H9 (cell line): Measurements from ENCODE around the gene KDR. TPM values are rescaled to one million over a fixed set of nuclear protein-coding genes. Genes with fewer than 3 reads are reported as not detected.

Source experiments
- DNase-seq: peaks from one replicate; pipeline ENCODE4 v3.0.0-alpha.2; 2017
- H2AFZ ChIP-seq: one replicate; pipeline ENCODE4 v1.6.1; 2013; ENCODE audit warnings: mild to moderate bottlenecking, low read length, control low read depth, moderate library complexity
- H2AK5ac ChIP-seq: 2 replicates; pipeline ENCODE4 v1.6.1; 2013; ENCODE audit warnings: low read length, control low read depth, mixed read lengths; ENCODE audit not compliant: insufficient read length
- H2BK120ac ChIP-seq: one replicate; pipeline ENCODE4 v1.6.1; 2013; ENCODE audit warnings: low read depth, mild to moderate bottlenecking, low read length, control low read depth, inconsistent platforms; ENCODE audit not compliant: poor library complexity, severe bottlenecking
- H2BK12ac ChIP-seq: 2 replicates; pipeline ENCODE4 v1.6.1; 2013; ENCODE audit warnings: low read length, control low read depth, mixed read lengths, low read depth; ENCODE audit not compliant: insufficient read length
- H2BK15ac ChIP-seq: 2 replicates; pipeline ENCODE4 v1.6.1; 2013; ENCODE audit warnings: low read depth, low read length, control low read depth
- H2BK20ac ChIP-seq: one replicate; pipeline ENCODE4 v1.6.1; 2013; ENCODE audit warnings: low read depth, mild to moderate bottlenecking, low read length, control low read depth, inconsistent platforms; ENCODE audit not compliant: poor library complexity, severe bottlenecking
- H2BK5ac ChIP-seq: 2 replicates; pipeline ENCODE4 v1.6.1; 2013; ENCODE audit warnings: low read length, control low read depth, mixed read lengths; ENCODE audit not compliant: insufficient read length
- H3K14ac ChIP-seq: 2 replicates; pipeline ENCODE4 v1.6.1; 2013; ENCODE audit warnings: low read length, control low read depth; ENCODE audit not compliant: insufficient read depth
- H3K18ac ChIP-seq: 2 replicates; pipeline ENCODE4 v1.6.1; 2013; ENCODE audit warnings: low read depth, mild to moderate bottlenecking, mixed read lengths, low read length, control low read depth; ENCODE audit not compliant: insufficient read length
- H3K23ac ChIP-seq: 2 replicates; pipeline ENCODE4 v1.6.1; 2013; ENCODE audit warnings: low read length, control low read depth, mixed read lengths, low read depth; ENCODE audit not compliant: insufficient read length
- H3K23me2 ChIP-seq: 2 replicates; pipeline ENCODE4 v1.6.1; 2013; ENCODE audit warnings: low read depth, mild to moderate bottlenecking, mixed read lengths, low read length, control low read depth; ENCODE audit not compliant: insufficient read length, poor library complexity, severe bottlenecking
- H3K27ac ChIP-seq: 2 replicates; pipeline ENCODE4 v1.5.1; 2013; ENCODE audit warnings: low read length, control low read depth, mixed read lengths, low read depth; ENCODE audit not compliant: insufficient read length
- H3K27me3 ChIP-seq: 2 replicates; pipeline ENCODE4 v1.6.1; 2013; ENCODE audit warnings: low read length, control low read depth, inconsistent platforms; ENCODE audit not compliant: insufficient read depth
- H3K4ac ChIP-seq: 2 replicates; pipeline ENCODE4 v1.6.1; 2013; ENCODE audit warnings: low read depth, mild to moderate bottlenecking, control low read depth, inconsistent platforms, low read length, moderate library complexity
- H3K4me1 ChIP-seq: 2 replicates; pipeline ENCODE4 v1.6.1; 2013; ENCODE audit warnings: low read length, control low read depth, inconsistent platforms; ENCODE audit not compliant: insufficient read depth
- H3K4me2 ChIP-seq: 2 replicates; pipeline ENCODE4 v1.6.1; 2013; ENCODE audit warnings: low read length, control low read depth, mixed read lengths; ENCODE audit not compliant: insufficient read length, insufficient read depth
- H3K56ac ChIP-seq: 2 replicates; pipeline ENCODE4 v1.6.1; 2013; ENCODE audit warnings: low read depth, mild to moderate bottlenecking, mixed read lengths, low read length, control low read depth; ENCODE audit not compliant: insufficient read length
- H3K79me1 ChIP-seq: 2 replicates; pipeline ENCODE4 v1.6.1; 2013; ENCODE audit warnings: low read depth, mild to moderate bottlenecking, moderate library complexity, low read length, control low read depth, inconsistent platforms; ENCODE audit not compliant: insufficient read depth, poor library complexity, severe bottlenecking
- H3K79me2 ChIP-seq: 2 replicates; pipeline ENCODE4 v1.6.1; 2013; ENCODE audit warnings: low read length, control low read depth, inconsistent platforms; ENCODE audit not compliant: insufficient read depth
- H3K9ac ChIP-seq: 2 replicates; pipeline ENCODE4 v1.6.1; 2013; ENCODE audit warnings: low read length, control low read depth, mixed read lengths; ENCODE audit not compliant: insufficient read length; ENCODE audit errors: extremely low read depth
- H3K9me3 ChIP-seq: one replicate; pipeline ENCODE4 v1.6.1; 2013; ENCODE audit warnings: low read depth, low read length, inconsistent platforms; ENCODE audit not compliant: control insufficient read depth
- H3T11ph ChIP-seq: one replicate; pipeline ENCODE4 v1.6.1; 2013; ENCODE audit warnings: mild to moderate bottlenecking, low read length, control low read depth, inconsistent platforms
- H4K20me1 ChIP-seq: one replicate; pipeline ENCODE4 v1.6.1; 2013; ENCODE audit not compliant: control insufficient read depth, insufficient read length, insufficient read depth
- H4K5ac ChIP-seq: 2 replicates; pipeline ENCODE4 v1.6.1; 2013; ENCODE audit warnings: low read depth, mild to moderate bottlenecking, mixed read lengths, low read length, control low read depth; ENCODE audit not compliant: insufficient read length
- H4K8ac ChIP-seq: replicated peaks from 2 replicates; pipeline ENCODE4 v1.6.1; 2013; ENCODE audit warnings: low read length, control low read depth, mixed read lengths, low read depth; ENCODE audit not compliant: insufficient read length
- H4K91ac ChIP-seq: 2 replicates; pipeline ENCODE4 v1.6.1; 2013; ENCODE audit warnings: low read depth, mild to moderate bottlenecking, moderate library complexity, mixed read lengths, low read length, control low read depth; ENCODE audit not compliant: insufficient read length
- H3K27ac Mint-ChIP-seq, 3 experiments: 2 replicates in 2 of 3; 3 replicates in 1 of 3; pipeline ENCODE4 v1.8.0; 2020 to 2021; ENCODE audit warnings: mixed read lengths in 3 of 3, mild to moderate bottlenecking in 1 of 3, moderate library complexity in 1 of 3
- H3K27me3 Mint-ChIP-seq: 2 replicates; pipeline ENCODE4 v1.8.0; 2021; ENCODE audit warnings: low read depth, mild to moderate bottlenecking, moderate library complexity, mixed read lengths
- H3K36me3 Mint-ChIP-seq, 3 experiments: 2 replicates in 2 of 3; 3 replicates in 1 of 3; pipeline ENCODE4 v1.8.0; 2020 to 2021; ENCODE audit warnings: low read depth in 3 of 3, mixed read lengths in 3 of 3; ENCODE audit not compliant: insufficient read depth in 1 of 3
- H3K4me1 Mint-ChIP-seq, 2 experiments: 2 replicates each; pipeline ENCODE4 v1.8.0; 2020; ENCODE audit warnings: mixed read lengths in 2 of 2
- H3K4me3 Mint-ChIP-seq, 2 experiments: 2 replicates in 1 of 2; 3 replicates in 1 of 2; pipeline ENCODE4 v1.8.0; 2020 to 2021; ENCODE audit warnings: mild to moderate bottlenecking in 2 of 2, mixed read lengths in 2 of 2, moderate library complexity in 1 of 2
- H3K9me3 Mint-ChIP-seq, 2 experiments: 2 replicates in 1 of 2; 3 replicates in 1 of 2; pipeline ENCODE4 v1.8.0; 2020; ENCODE audit warnings: mild to moderate bottlenecking in 2 of 2, mixed read lengths in 2 of 2, moderate library complexity in 1 of 2
- WGBS: extraction: QIAGEN DNeasy Blood & Tissue Kit; methylation state at CpG from one replicate; pipeline ENCODE4 v1.1.7; 2013; ENCODE audit warnings: missing lambda C conversion rate, low lambda C conversion rate, mixed read lengths; ENCODE audit not compliant: insufficient read length; ENCODE audit errors: extremely low coverage; 5-methylcytosine and 5-hydroxymethylcytosine counted together
- total RNA-seq: library from RNA; stranded (reverse); gene quantifications from 2 replicates; pipeline ENCODE4 v1.2.1, GENCODE V29; 2021
- TF ChIP-seq, protein P1 (sequence below): fragments of 200-600 bp; sonication (generic); conservative IDR thresholded peaks from 3 replicates; pipeline ENCODE4 v1.8.0; 2021; ENCODE audit warnings: antibody characterized with exemption, mild to moderate bottlenecking

KDR gene
- total RNA-seq, 1 experiment from 2014 or later, result 51.4 TPM

DNA sequence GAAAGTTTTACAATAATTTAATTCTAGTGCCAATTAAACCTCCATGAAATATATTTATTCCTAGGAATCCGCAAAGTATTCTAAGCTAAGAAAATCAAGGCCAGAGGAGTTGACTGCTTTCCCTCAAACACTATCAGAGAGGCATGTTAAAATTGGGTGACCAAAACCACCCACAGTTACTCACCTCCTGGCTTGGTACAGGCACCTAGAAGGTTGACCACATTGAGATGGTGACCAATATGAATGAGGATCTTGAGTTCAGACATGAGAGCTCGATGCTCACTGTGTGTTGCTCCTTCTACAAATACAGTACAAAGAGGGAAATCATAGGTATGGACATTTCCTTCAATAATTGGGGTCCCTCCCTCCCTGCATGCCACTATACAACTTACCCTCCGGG, 29.4 kb downstream of the KDR start:
- no peak overlapping the region for H3K27ac ChIP-seq
- H2AFZ ChIP-seq, result no peak overlapping the region
- Mint-ChIP-seq H3K4me1 (0 out of 4 replicates have a peak, but pooled peaks cover 0 to 2% of the 10 kb centered on the region in 2 experiments), H3K9me3 (no peaks in the 10 kb centered on the region), H3K27me3 (no peaks in the 10 kb centered on the region), H3K36me3 (peaks cover 40 to 92% (median 47%) of the 10 kb centered on the region in 3 experiments; a peak in 6 of 7 replicates), H3K27ac (no peak overlapping the region), H3K4me3 (no peak overlapping the region)
- no peaks in the 10 kb centered on the region for H3K27me3 ChIP-seq
- H3K9ac ChIP-seq, result no peak overlapping the region
- H3K4ac ChIP-seq, result no peak overlapping the region
- no peaks in the 10 kb centered on the region for H3K79me1 ChIP-seq
- no peak overlapping the region for H2BK15ac ChIP-seq
- no peak overlapping the region for H3K14ac ChIP-seq
- TF ChIP-seq, protein P1, sequence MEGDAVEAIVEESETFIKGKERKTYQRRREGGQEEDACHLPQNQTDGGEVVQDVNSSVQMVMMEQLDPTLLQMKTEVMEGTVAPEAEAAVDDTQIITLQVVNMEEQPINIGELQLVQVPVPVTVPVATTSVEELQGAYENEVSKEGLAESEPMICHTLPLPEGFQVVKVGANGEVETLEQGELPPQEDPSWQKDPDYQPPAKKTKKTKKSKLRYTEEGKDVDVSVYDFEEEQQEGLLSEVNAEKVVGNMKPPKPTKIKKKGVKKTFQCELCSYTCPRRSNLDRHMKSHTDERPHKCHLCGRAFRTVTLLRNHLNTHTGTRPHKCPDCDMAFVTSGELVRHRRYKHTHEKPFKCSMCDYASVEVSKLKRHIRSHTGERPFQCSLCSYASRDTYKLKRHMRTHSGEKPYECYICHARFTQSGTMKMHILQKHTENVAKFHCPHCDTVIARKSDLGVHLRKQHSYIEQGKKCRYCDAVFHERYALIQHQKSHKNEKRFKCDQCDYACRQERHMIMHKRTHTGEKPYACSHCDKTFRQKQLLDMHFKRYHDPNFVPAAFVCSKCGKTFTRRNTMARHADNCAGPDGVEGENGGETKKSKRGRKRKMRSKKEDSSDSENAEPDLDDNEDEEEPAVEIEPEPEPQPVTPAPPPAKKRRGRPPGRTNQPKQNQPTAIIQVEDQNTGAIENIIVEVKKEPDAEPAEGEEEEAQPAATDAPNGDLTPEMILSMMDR, result no peak
- no peak overlapping the region for H4K8ac ChIP-seq
- H2BK12ac ChIP-seq, result no peak overlapping the region
- no CpG with 5 or more reads among the region's 3 CpGs for WGBS
- H4K5ac ChIP-seq, result no peak overlapping the region
- no peaks in the 10 kb centered on the region for H3K4me1 ChIP-seq
- no peaks in the 10 kb centered on the region for H3K9me3 ChIP-seq
- no peak overlapping the region for H3K4me2 ChIP-seq
- no peak overlapping the region for H2BK20ac ChIP-seq
- no peak overlapping the region for H3K18ac ChIP-seq
- no peak overlapping the region for H4K91ac ChIP-seq
- DNase-seq, result no peak
- H2BK120ac ChIP-seq, result no peak overlapping the region
- H3K56ac ChIP-seq, result no peak overlapping the region
- H2BK5ac ChIP-seq, result no peak overlapping the region
- H3K23me2 ChIP-seq, result no peaks in the 10 kb centered on the region
- no peak overlapping the region for H2AK5ac ChIP-seq
- no peak overlapping the region for H3T11ph ChIP-seq
- no peaks in the 10 kb centered on the region for H4K20me1 ChIP-seq
- H3K79me2 ChIP-seq, result no peaks in the 10 kb centered on the region
- no peak overlapping the region for H3K23ac ChIP-seq
